Endothelial cell of umbilical vein (primary cell): ENCODE results near the gene THBD. TPM values are rescaled to one million over a fixed set of nuclear protein-coding genes. Genes with fewer than 3 reads are reported as not detected.

Experiments
- BruUV-seq: library from RNA; stranded (reverse); fragments of 400-500 nt; replicated peaks from 2 replicates; lab custom pipeline; 2021; lab: Mats Ljungman, UMichigan
- CTCF ChIA-PET: fragments of 300-600, 350-600 bp; sonication (Branson Sonifier 250); formaldehyde crosslinking; loops from one replicate; lab custom pipeline; 2021; ENCODE audit warnings: antibody characterized with exemption, inconsistent platforms; lab: Charles Lee
- POLR2A ChIA-PET: fragments of 300-600, 350-600 bp; sonication (Branson Sonifier 250); formaldehyde crosslinking; loops from one replicate; lab custom pipeline; 2021; ENCODE audit warnings: antibody characterized with exemption, inconsistent platforms; lab: Charles Lee
- DNase-seq: peaks from one replicate; pipeline ENCODE4 v3.0.0-alpha.2; 2011; ENCODE audit warnings: low read depth, low spot score
- FAIRE-seq: peaks from 2 replicates; lab custom pipeline; 2011; peaks lifted over from hg19 to GRCh38; lab: Jason Lieb, UNC
- H2AFZ ChIP-seq: 2 replicates; pipeline ENCODE4 v1.6.0; 2012; ENCODE audit warnings: low read depth, low read length, control low read depth, inconsistent platforms
- H3K27ac ChIP-seq: 2 replicates; pipeline ENCODE4 v1.5.1; 2011; ENCODE audit warnings: low read depth, mild to moderate bottlenecking, control low read depth, low read length, moderate library complexity; ENCODE audit not compliant: insufficient read depth
- H3K27me3 ChIP-seq, 2 experiments: 2 replicates each; pipeline versions ENCODE4 v1.6.0 to v1.6.1; 2011; ENCODE audit warnings: low read length in 2 of 2, mixed read lengths in 1 of 2; ENCODE audit not compliant: control insufficient read depth in 2 of 2, insufficient read depth in 2 of 2
- H3K36me3 ChIP-seq, 2 experiments: 2 replicates in 1 of 2; 3 replicates in 1 of 2; pipeline ENCODE4 v1.5.1; 2011; ENCODE audit warnings: low read length in 2 of 2, mild to moderate bottlenecking in 1 of 2, moderate library complexity in 1 of 2; ENCODE audit not compliant: control insufficient read depth in 2 of 2, insufficient read depth in 2 of 2; ENCODE audit errors: extremely low read depth in 1 of 2
- H3K4me1 ChIP-seq: 3 replicates; pipeline ENCODE4 v1.5.1; 2011; ENCODE audit warnings: mild to moderate bottlenecking, low read length; ENCODE audit not compliant: control insufficient read depth, insufficient read depth; ENCODE audit errors: extremely low read depth
- H3K4me2 ChIP-seq: 2 replicates; pipeline ENCODE4 v1.6.1; 2011; ENCODE audit warnings: low read length, control low read depth, mixed read lengths; ENCODE audit not compliant: insufficient read depth
- H3K4me3 ChIP-seq, 3 experiments: fragments of 200-600 bp in 1 of 3; sonication (generic), shearing (Covaris generic) in 1 of 3; replicated peaks in 1 of 3; 2 replicates each; pipeline ENCODE4 v1.5.1; 2011 to 2016; ENCODE audit warnings: control low read depth in 3 of 3, low read length in 3 of 3, mild to moderate bottlenecking in 2 of 3, inconsistent platforms in 1 of 3, low read depth in 1 of 3, moderate library complexity in 1 of 3; ENCODE audit not compliant: insufficient read depth in 1 of 3
- H3K79me2 ChIP-seq: 2 replicates; pipeline ENCODE4 v1.6.0; 2012; ENCODE audit warnings: low read length, inconsistent platforms; ENCODE audit not compliant: control insufficient read depth, insufficient read depth
- H3K9ac ChIP-seq: replicated peaks from 2 replicates; pipeline ENCODE3; 2011; ENCODE audit warnings: low read length, control low read depth; ENCODE audit not compliant: insufficient read depth; ENCODE audit errors: extremely low read depth
- H3K9me1 ChIP-seq: replicated peaks from 3 replicates; pipeline ENCODE4 v1.6.0; 2011; ENCODE audit warnings: mild to moderate bottlenecking, low read length; ENCODE audit not compliant: control insufficient read depth, insufficient read depth; ENCODE audit errors: extremely low read depth
- H3K9me3 ChIP-seq: replicated peaks from 2 replicates; pipeline ENCODE4 v1.5.1; 2012; ENCODE audit warnings: low read length, inconsistent platforms; ENCODE audit not compliant: control insufficient read depth, insufficient read depth
- H4K20me1 ChIP-seq: replicated peaks from 2 replicates; pipeline ENCODE3; 2011; ENCODE audit warnings: mild to moderate bottlenecking, low read length; ENCODE audit not compliant: control insufficient read depth, insufficient read depth; ENCODE audit errors: extremely low read depth
- EZH2 ChIP-seq: IDR thresholded peaks from 2 replicates; pipeline ENCODE4 v1.6.1; 2012; ENCODE audit warnings: borderline replicate concordance, low read depth, mild to moderate bottlenecking, moderate library complexity, low read length, inconsistent platforms; ENCODE audit not compliant: severe bottlenecking
- FOS ChIP-seq: IDR thresholded peaks from 2 replicates; pipeline ENCODE4 v1.6.1; 2011; ENCODE audit warnings: mild to moderate bottlenecking, low read length, moderate library complexity, borderline replicate concordance; ENCODE audit not compliant: insufficient read depth
- GATA2 ChIP-seq: IDR thresholded peaks from 2 replicates; pipeline ENCODE4 v1.7.0; 2011; ENCODE audit warnings: low read depth, mild to moderate bottlenecking, moderate library complexity, mixed read lengths, low read length; ENCODE audit not compliant: insufficient read length, insufficient read depth
- JUN ChIP-seq: IDR thresholded peaks from 2 replicates; pipeline ENCODE4 v1.6.1; 2011; ENCODE audit warnings: borderline replicate concordance, low read depth; ENCODE audit not compliant: insufficient read length, insufficient read depth
- MYC ChIP-seq: IDR thresholded peaks from one replicate; pipeline ENCODE4 v1.6.1; 2011; ENCODE audit warnings: mild to moderate bottlenecking, low read depth, low read length
- POLR2A ChIP-seq: IDR thresholded peaks from 2 replicates; pipeline ENCODE4 v1.6.1; 2012; ENCODE audit warnings: low read depth, mild to moderate bottlenecking, control low read depth, low read length
- POLR2AphosphoS5 ChIP-seq: IDR thresholded peaks from 2 replicates; pipeline ENCODE4 v1.6.1; 2012; ENCODE audit warnings: low read depth, mild to moderate bottlenecking, control low read depth, low read length, moderate library complexity; ENCODE audit not compliant: insufficient read depth
- dilution Hi-C: fragments of 300-500 bp; cut with MboI; formaldehyde crosslinking; loops from one replicate; pipeline ENCODE4 v1.15.0; 2019; ENCODE audit warnings: low sequenced_read_pairs; ENCODE audit not compliant: extremely low pct_ligation_motif_present
- intact Hi-C: fragments of 100-400 bp; cut with micrococcal nuclease; formaldehyde crosslinking; loops from one replicate; pipeline ENCODE4 v1.10.0; 2022
- polyA plus RNA-seq, 4 experiments: library from polyadenylated mRNA; depleted of rRNA in 3 of 4; stranded (reverse) in 3 of 4; unstranded in 1 of 4; fragments of >200 nt; gene quantifications; 2 replicates each; pipeline versions ENCODE4 v1.2.1 to v1.2.3, GENCODE V29; 2011 to 2012; ENCODE audit warnings: missing spikeins in 1 of 4
- total RNA-seq: library from RNA; stranded (reverse); gene quantifications from 2 replicates; pipeline ENCODE4 v1.2.3, GENCODE V29; 2021
- TF ChIP-seq, protein P1 (sequence below), 2 donors: IDR thresholded peaks; 1 replicate in 1 of 2; 2 replicates in 1 of 2; pipeline ENCODE4 v1.5.1; 2011; ENCODE audit warnings: low read length in 2 of 2, mild to moderate bottlenecking in 2 of 2, moderate library complexity in 2 of 2, control low read depth in 1 of 2, inconsistent platforms in 1 of 2, low read depth in 1 of 2; ENCODE audit not compliant: insufficient read depth in 1 of 2; ENCODE audit errors: extremely low read depth in 1 of 2
- TF ChIP-seq, protein P2 (sequence below): IDR thresholded peaks from 2 replicates; pipeline ENCODE4 v1.6.1; 2011; ENCODE audit not compliant: insufficient read depth, insufficient read length

THBD gene
- total and polyA plus RNA-seq, 2 donors (not counting 3 experiments of a cell fraction or from before 2014, with no cell fraction given): 17.1 to 28.0 TPM

DNA sequence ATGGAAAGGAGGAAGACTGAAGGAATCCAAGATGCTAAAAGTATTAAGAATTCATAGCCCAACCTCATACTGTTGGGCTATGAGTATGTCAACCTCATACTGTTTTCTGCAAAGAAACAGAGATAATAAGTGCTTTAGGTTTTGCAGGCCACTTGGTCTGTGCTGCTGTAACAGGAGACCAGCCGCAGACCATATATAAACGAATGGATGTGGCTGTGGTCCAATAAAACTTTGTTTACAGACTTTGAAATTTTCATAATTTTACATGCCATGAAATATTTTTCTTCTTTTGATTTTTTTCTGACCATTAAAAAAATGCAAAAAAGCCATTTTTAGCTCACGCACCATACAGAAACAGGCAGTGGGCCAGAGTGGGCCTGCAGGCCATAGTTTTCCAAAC lies 13.7 kb upstream of the THBD start:
- Histone ChIP-seq H3K4me2 (no peak overlapping the region), H3K27ac (no peak overlapping the region), H3K9me1 (no peaks in the 10 kb centered on the region), H3K36me3 (no peaks in the 10 kb centered on the region), H3K27me3 (no peaks in the 10 kb centered on the region), H2AFZ (no peak overlapping the region), H3K79me2 (no peaks in the 10 kb centered on the region), H4K20me1 (no peaks in the 10 kb centered on the region), H3K4me3 (no peak overlapping the region), H3K9me3 (no peaks in the 10 kb centered on the region), H3K9ac (no peak overlapping the region), H3K4me1 (peaks cover 29% of the 10 kb centered on the region)
- DNase-seq (no peak), FAIRE-seq (no peak)
- POLR2A ChIA-PET: no interaction called here
- intact Hi-C loops (no loop called here), dilution Hi-C loops (no loop called here)
- TF ChIP-seq POLR2AphosphoS5: no peak
- TF ChIP-seq JUN: no peak
- TF ChIP-seq, protein P1, sequence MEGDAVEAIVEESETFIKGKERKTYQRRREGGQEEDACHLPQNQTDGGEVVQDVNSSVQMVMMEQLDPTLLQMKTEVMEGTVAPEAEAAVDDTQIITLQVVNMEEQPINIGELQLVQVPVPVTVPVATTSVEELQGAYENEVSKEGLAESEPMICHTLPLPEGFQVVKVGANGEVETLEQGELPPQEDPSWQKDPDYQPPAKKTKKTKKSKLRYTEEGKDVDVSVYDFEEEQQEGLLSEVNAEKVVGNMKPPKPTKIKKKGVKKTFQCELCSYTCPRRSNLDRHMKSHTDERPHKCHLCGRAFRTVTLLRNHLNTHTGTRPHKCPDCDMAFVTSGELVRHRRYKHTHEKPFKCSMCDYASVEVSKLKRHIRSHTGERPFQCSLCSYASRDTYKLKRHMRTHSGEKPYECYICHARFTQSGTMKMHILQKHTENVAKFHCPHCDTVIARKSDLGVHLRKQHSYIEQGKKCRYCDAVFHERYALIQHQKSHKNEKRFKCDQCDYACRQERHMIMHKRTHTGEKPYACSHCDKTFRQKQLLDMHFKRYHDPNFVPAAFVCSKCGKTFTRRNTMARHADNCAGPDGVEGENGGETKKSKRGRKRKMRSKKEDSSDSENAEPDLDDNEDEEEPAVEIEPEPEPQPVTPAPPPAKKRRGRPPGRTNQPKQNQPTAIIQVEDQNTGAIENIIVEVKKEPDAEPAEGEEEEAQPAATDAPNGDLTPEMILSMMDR (IDR thresholded peaks at IDR 0.05; ENCODE audit: extremely low read depth in 1 of 2, insufficient read depth in 1 of 2, low read depth in 1 of 2, low read length in 2 of 2): no peak
- no peak for TF ChIP-seq EZH2
- no peak for TF ChIP-seq POLR2A
- no peak for TF ChIP-seq FOS
- no peak for TF ChIP-seq GATA2
- TF ChIP-seq, protein P2, sequence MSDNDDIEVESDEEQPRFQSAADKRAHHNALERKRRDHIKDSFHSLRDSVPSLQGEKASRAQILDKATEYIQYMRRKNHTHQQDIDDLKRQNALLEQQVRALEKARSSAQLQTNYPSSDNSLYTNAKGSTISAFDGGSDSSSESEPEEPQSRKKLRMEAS: no peak
- TF ChIP-seq MYC: no peak
- BruUV-seq: no TSS peak
- CTCF ChIA-PET: interaction anchor here (0.6 to 4.8 kb wide), 7 partner anchors 12 to 277 kb away, joined by 3 to 22 read pairs (median 8); no protein-coding TSS in a partner anchor
